HG03378 (cell line): ENCODE measurements around the gene HOOK2.

Experiments used
- ATAC-seq: cut with Tn5 transposase; IDR thresholded peaks from one replicate; pipeline ENCODE4 v1.9.1; 2021; ENCODE audit warnings: mild to moderate bottlenecking, moderate library complexity; ENCODE audit not compliant: unreplicated experiment

The HOOK2 gene

GRCh38 chr19:12783291-12783848 is 8.0 kb upstream of the HOOK2 start:
- ATAC-seq = no peak

DNA sequence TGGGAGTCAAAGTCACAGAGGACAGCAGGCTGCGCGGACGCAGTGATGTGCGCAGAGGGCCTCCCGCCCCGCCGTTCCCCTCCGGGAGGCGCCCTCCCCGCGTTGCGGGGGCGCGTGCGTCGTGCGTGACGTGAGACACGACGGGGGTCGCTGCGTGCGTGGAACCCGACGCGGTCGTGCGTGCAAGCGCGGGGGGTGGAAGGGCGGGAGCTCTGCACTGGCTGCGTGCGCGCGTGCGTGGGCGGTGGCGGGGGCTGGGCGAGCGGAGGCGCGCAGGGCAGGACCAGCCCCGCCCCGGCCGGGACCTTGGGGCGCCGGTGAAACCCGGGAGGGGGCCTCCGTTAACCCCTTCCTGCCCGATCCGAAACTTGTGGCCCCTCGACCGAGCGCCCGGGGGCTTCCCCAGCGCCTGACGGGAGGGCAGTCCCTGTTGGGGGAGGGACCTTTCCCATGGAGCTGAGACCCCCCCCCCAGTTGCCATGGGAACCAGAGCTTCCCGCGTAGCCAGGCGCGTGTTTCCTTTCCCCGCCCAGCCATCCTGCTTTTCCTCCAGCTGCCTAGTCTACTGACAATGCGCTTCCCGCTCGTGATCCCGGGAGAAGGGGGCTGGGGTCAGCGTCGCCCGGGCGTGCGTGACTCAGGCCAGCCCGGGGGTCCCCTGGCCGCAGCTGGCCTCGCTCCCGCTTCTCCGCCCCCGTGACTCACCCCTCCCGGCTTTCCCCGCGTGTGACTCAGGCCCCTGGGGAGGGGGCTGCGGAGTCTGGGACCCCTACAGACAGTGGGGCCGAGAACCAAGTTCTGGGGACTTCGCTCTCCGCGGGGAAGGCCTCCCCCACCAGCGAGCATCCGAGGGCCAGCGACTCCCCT is 7.3 kb upstream of the HOOK2 start:
- no peak for ATAC-seq

- no peak for ATAC-seq
Measured at GRCh38 chr19:12782174-12782423, 6.7 kb upstream of the HOOK2 start.

- no peak for ATAC-seq
Measured at GRCh38 chr19:12779162-12779993, 4.0 kb upstream of the HOOK2 start.

GRCh38 chr19:12778905-12779161 is 3.5 kb upstream of the HOOK2 start:
- no peak for ATAC-seq

GRCh38 chr19:12778017-12778904 is 2.9 kb upstream of the HOOK2 start:
- ATAC-seq = no peak

DNA sequence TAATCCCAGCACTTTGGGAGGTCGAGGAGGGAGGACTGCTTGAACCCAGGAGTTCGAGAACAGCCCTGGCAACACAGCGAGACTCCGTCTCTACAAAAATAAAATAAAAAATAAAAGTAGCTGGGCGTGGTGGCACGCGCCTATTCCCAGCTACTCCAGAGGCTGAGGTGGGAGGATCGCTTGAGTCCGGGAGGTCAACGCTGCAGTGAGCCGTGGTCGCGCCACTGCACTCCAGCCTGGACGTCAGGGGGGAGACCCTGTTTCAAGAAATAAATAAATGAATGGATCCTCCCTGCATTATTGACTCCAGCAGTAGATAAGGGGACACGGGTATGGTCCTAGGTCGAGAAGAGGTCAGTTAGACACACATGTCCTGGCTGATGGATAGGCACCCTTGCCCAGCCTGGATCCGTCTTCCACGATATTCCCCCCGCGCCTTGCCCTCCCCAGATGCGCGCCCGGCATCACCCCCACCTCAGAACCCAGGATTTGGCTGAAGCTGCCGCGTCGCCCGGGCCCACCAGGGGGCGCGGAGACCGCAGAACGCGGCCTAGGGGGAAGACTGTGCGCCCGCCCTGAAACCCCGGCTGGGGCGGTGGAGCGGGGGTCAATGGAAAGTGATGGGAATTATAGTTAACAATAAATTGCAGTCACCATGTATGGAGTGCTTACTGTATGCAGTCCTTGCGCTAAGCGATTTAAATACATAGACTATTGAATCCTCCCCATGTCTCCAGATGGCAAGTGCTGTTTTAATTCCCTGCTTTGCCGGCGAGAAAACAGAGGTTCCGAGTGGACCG is 2.1 kb upstream of the HOOK2 start:
- no peak for ATAC-seq

GRCh38 chr19:12773571-12773970 is 1.8 kb downstream of the HOOK2 start:
- ATAC-seq = no peak

DNA sequence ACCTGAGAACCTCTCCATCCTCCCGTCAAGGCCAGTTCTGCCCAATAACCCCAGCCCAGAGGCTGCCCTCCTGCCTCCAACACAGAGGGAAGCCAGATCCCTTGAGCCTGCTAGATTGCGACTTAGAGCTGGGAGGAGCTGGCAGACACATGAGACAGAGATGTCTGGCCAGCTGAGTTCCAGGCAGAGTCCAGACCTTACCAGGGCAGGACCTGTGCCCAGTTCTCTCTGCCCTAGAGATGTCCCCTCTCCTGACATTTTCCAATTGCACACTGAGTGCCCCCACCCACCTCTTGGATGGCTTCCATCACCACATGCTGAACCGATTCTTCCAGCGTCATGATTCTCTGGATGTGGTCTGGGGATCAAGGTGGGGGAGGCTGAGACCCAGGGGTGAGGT is 3.0 kb downstream of the HOOK2 start:
- no peak for ATAC-seq

DNA sequence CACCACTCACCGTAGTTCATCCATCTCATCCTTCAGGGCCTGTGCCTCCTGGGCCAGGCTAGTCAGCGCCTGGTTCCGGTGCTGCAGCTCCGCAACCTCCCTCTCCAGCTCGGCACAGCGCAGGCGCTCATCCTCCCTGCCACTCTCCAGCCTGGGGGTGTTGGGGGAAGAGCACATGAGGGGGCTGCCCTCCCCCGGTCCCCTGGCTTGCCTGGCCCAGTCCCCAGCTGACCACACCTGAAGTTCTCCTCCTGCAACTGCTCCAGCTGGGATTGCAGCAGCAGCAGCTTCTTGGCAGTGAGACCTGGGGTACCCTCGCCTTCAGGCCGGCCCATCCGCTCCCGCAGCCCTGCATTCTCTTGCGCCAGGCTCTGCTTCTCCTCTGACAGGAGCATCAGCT is 4.4 kb downstream of the HOOK2 start:
- ATAC-seq = no peak

GRCh38 chr19:12769689-12770088 is 5.7 kb downstream of the HOOK2 start:
- no peak for ATAC-seq

DNA sequence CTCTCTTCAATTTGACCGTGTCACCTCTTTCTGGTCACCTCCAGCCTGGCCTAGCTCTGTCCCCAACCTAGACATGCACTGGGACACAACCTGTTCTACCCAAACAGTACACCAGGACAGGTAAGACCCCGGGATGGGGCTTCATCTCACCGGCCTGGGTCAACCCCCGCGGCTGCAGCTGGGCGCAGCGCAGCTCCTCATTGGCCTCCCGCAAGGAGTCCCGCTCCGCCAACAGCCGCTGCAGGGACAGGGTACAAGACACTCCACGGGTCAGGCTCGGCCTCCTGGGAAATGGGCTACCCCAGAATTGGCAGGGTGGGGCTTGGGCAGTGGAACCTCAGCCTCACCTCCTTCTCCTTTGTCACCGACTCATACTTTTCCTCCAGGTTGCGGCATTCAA is 7.7 kb downstream of the HOOK2 start:
- no peak for ATAC-seq

- no peak for ATAC-seq
Measured at GRCh38 chr19:12767150-12767549, 8.2 kb downstream of the HOOK2 start.

DNA sequence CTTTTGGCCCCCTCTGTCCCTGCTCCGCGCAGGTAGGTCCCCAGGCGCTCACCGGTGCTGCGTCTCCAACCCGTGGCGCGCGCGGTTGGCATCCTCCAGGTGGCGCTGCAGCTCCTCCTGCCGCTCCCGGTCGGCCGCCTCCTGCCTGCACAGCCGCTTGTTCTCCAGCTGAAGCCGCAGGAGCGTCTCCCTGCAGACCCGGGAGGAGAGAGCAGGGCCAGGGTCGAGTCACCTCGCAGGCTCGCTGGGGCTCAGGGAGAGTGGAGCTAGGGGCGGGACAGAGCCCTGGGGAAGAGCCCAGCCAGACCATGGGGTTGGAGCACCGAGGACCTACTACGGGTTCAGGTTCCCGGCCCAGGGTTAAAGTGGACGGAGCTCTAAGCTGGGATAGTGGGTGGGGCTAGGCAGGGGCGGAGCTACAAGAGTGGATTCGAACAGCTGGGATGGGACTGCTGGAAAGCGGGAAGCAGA is 9.3 kb downstream of the HOOK2 start:
- no peak for ATAC-seq

- ATAC-seq = no peak
Measured at GRCh38 chr19:12764698-12765097, 10.7 kb downstream of the HOOK2 start.

GRCh38 chr19:12763100-12763499 is 12.3 kb downstream of the HOOK2 start:
- no peak for ATAC-seq

GRCh38 chr19:12759686-12760085 is 15.7 kb downstream of the HOOK2 start:
- ATAC-seq = no peak

GRCh38 chr19:12757544-12758274 is 17.6 kb downstream of the HOOK2 start:
- ATAC-seq = no peak

DNA sequence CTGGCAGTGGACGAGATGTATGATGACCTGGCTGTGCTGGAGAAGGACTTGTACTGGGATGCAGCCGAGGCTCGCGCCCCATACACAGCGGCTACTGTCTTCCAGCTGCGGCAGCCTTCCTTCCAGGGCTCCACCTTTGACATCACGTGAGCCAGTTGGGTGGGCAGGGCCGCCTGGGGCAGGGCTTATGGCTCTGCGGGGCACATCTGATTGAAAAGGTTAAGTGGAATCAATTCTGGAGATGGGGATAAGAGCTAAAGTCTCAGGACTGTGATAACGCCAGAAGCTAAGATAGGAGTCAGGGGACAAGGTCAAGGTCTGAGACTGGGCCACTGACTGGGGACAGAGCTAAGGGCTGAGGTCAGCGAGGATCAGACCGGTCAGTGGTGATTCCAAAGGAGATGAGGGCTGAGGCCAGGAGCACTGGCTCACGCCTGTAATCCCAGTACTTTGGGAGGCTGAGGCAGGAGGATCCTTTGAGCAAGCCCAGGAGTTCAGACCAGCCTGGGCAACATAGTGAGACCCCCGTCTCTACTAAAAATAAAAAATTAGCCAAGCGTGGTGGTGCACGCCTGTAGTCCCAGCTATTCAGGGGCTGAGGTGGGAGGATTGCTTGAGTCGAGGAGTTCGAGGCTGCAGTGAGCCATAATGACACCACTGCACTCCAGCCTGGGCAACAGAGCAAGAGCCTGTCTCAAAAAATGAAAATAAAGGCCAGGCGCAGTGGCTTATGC is 19.0 kb downstream of the HOOK2 start:
- ATAC-seq = no peak
